Loucy (cell line): ENCODE results near the gene BBX.

Experiments used
- CTCF ChIP-seq: fragments of 200-600 bp; sonication (generic); conservative IDR thresholded peaks from 2 replicates; pipeline ENCODE4 v1.5.1; 2014; ENCODE audit warnings: mild to moderate bottlenecking, antibody characterized with exemption, low read length
- EZH2phosphoT487 ChIP-seq: fragments of 200-600 bp; IDR thresholded peaks from 2 replicates; pipeline ENCODE4 v1.6.1; 2018; ENCODE audit warnings: antibody characterized with exemption, mild to moderate bottlenecking, moderate library complexity, borderline replicate concordance

GRCh38 chr3:107578523-107578922, 55.8 kb downstream of the BBX start:
- TF ChIP-seq CTCF = peak; percentile 26; the same call in 1 of the 2 replicates
- no peak for TF ChIP-seq EZH2phosphoT487
